HL-60/S4 treated with phorbol 12-myristate 13-acetate at 8.2 ng/mL for 4 days and 3 days (cell line): ENCODE data around the gene ISCU.

Source experiments
- in situ Hi-C: fragments of 300-500 bp; cut with MboI; formaldehyde crosslinking; loops from 2 replicates; pipeline ENCODE4 v1.15.0; 2022; ENCODE audit warnings: low sequenced_read_pairs

Gene ISCU

GRCh38 chr12:108614639-108615038, 52.2 kb downstream of the ISCU start:
- in situ Hi-C loops = loop anchor here (5.0 kb wide), 1 partner anchor 47 kb away; no protein-coding TSS in a partner anchor

- in situ Hi-C loops = loop anchor here (5.0 kb wide), 1 partner anchor 49 kb away; no protein-coding TSS in a partner anchor
Observed at GRCh38 chr12:108615918-108616317, 53.5 kb downstream of the ISCU start.

GRCh38 chr12:108616359-108616758, 54.0 kb downstream of the ISCU start:
- in situ Hi-C loops = loop anchor here (5.0 kb wide), 1 partner anchor 49 kb away; no protein-coding TSS in a partner anchor

GRCh38 chr12:108616941-108617858, 54.8 kb downstream of the ISCU start:
- in situ Hi-C loops = loop anchor here (5.0 kb wide), 1 partner anchor 50 kb away; no protein-coding TSS in a partner anchor

GRCh38 chr12:108618079-108618952, 55.9 kb downstream of the ISCU start:
- in situ Hi-C loops = loop anchor here (5.0 kb wide), 1 partner anchor 51 kb away; no protein-coding TSS in a partner anchor

DNA sequence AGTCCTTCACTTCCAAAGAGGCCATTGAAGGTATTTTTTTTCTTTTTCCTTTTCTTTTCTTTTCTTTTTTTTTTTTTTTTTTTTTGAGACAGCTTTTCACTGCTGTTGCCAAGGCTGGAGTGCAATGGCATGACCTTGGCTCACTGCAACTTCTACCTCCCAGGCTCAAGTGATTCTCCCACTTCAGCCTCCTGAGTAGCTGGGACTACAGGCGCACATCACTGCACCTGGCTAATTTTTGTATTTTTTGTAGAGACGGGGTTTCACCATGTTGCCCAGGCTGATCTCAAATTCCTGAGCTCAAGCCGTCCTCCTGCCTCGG, 56.5 kb downstream of the ISCU start:
- in situ Hi-C loops = loop anchor here (5.0 kb wide), 1 partner anchor 52 kb away; no protein-coding TSS in a partner anchor
